MM.1S (cell line): ENCODE measurements around the gene GLP1R.

Experiments used
- DNase-seq: peaks from one replicate; pipeline ENCODE4 v3.0.0-alpha.2; 2015
- H2AFZ ChIP-seq: fragments of 300-600 bp; sonication (generic); 2 replicates; pipeline ENCODE4 v1.6.0; 2016; ENCODE audit warnings: antibody characterized with exemption, low read length
- H3F3A ChIP-seq: fragments of 300-600 bp; sonication (generic); 2 replicates; pipeline ENCODE4 v1.6.1; 2016; ENCODE audit warnings: mild to moderate bottlenecking, antibody characterized with exemption, low read length, moderate library complexity, mixed read lengths; ENCODE audit not compliant: insufficient read depth
- H3K27ac ChIP-seq: fragments of 300-600 bp; sonication (generic); 2 replicates; pipeline ENCODE4 v1.5.1; 2016; ENCODE audit warnings: mild to moderate bottlenecking, low read length
- H3K27me3 ChIP-seq: fragments of 300-600 bp; sonication (generic); replicated peaks from 2 replicates; pipeline ENCODE4 v1.6.0; 2016; ENCODE audit warnings: low read length; ENCODE audit not compliant: insufficient read depth
- H3K36me3 ChIP-seq: fragments of 300-600 bp; sonication (generic); replicated peaks from 2 replicates; pipeline ENCODE4 v1.6.1; 2016; ENCODE audit warnings: mild to moderate bottlenecking, low read length, mixed read lengths; ENCODE audit not compliant: insufficient read depth
- H3K4me1 ChIP-seq: fragments of 300-600 bp; sonication (generic); 2 replicates; pipeline ENCODE4 v1.6.1; 2016; ENCODE audit warnings: low read length, mixed read lengths
- H3K4me2 ChIP-seq: fragments of 300-600 bp; sonication (generic); 2 replicates; pipeline ENCODE4 v1.6.0; 2016; ENCODE audit warnings: low read depth, low read length
- H3K4me3 ChIP-seq: fragments of 300-600 bp; sonication (generic); 2 replicates; pipeline ENCODE4 v1.5.1; 2016; ENCODE audit warnings: low read length, mixed read lengths
- H3K79me2 ChIP-seq: fragments of 300-600 bp; sonication (generic); 2 replicates; pipeline ENCODE4 v1.6.1; 2016; ENCODE audit warnings: mixed run types, low read length, mixed read lengths
- H3K9ac ChIP-seq: fragments of 300-600 bp; sonication (generic); 2 replicates; pipeline ENCODE4 v1.6.1; 2016; ENCODE audit warnings: low read length, mixed read lengths
- H3K9me2 ChIP-seq: fragments of 300-600 bp; sonication (generic); replicated peaks from 2 replicates; pipeline ENCODE4 v1.6.1; 2016; ENCODE audit warnings: mild to moderate bottlenecking, low read length, mixed read lengths; ENCODE audit not compliant: insufficient read depth
- H3K9me3 ChIP-seq: fragments of 300-600 bp; sonication (generic); replicated peaks from 2 replicates; pipeline ENCODE4 v1.6.1; 2016; ENCODE audit warnings: mild to moderate bottlenecking, low read length, mixed read lengths; ENCODE audit not compliant: insufficient read depth
- H4K20me1 ChIP-seq: fragments of 300-600 bp; sonication (generic); 2 replicates; pipeline ENCODE4 v1.6.1; 2016; ENCODE audit warnings: mild to moderate bottlenecking, low read length, moderate library complexity, mixed read lengths; ENCODE audit not compliant: insufficient read depth
- CTCF ChIP-seq: fragments of 300-600 bp; sonication (generic); IDR thresholded peaks from 2 replicates; pipeline ENCODE4 v1.5.1; 2016; ENCODE audit warnings: antibody characterized with exemption, low read length, mixed read lengths
- EZH2 ChIP-seq: fragments of 300-600 bp; sonication (generic); optimal IDR thresholded peaks from 2 replicates; pipeline ENCODE3; 2017; ENCODE audit warnings: low read depth, mild to moderate bottlenecking, antibody characterized with exemption, low read length, mixed read lengths
- EZH2phosphoT487 ChIP-seq: fragments of 300-600 bp; sonication (generic); IDR thresholded peaks from 2 replicates; pipeline ENCODE4 v1.6.1; 2018; ENCODE audit warnings: antibody characterized with exemption, low read length

The GLP1R gene

GRCh38 chr6:39092124-39092523 is 43.5 kb downstream of the GLP1R start:
- Histone ChIP-seq H3K79me2 (no peaks in the 10 kb centered on the region), H4K20me1 (no peaks in the 10 kb centered on the region), H3K27ac (no peak overlapping the region), H3K4me2 (no peak overlapping the region), H3K4me3 (no peak overlapping the region), H3K27me3 (peaks cover 5% of the 10 kb centered on the region; the same call in 1 of the 2 replicates), H3K4me1 (no peaks in the 10 kb centered on the region), H2AFZ (no peak overlapping the region), H3K9me2 (no peaks in the 10 kb centered on the region), H3F3A (no peaks in the 10 kb centered on the region), H3K9me3 (no peaks in the 10 kb centered on the region), H3K36me3 (no peaks in the 10 kb centered on the region), H3K9ac (no peak overlapping the region)
- no peak for DNase-seq
- TF ChIP-seq CTCF (no peak), EZH2 (no peak), EZH2phosphoT487 (no peak)

GRCh38 chr6:39093149-39093708 is 44.6 kb downstream of the GLP1R start:
- no peaks in the 10 kb centered on the region for H3K4me1 ChIP-seq
- H3K9me2 ChIP-seq, result no peaks in the 10 kb centered on the region
- H3K4me3 ChIP-seq, result no peak overlapping the region
- no peaks in the 10 kb centered on the region for H4K20me1 ChIP-seq
- H3K27me3 ChIP-seq, result no peaks in the 10 kb centered on the region
- no peak overlapping the region for H3K4me2 ChIP-seq
- no peaks in the 10 kb centered on the region for H3K9me3 ChIP-seq
- H3K79me2 ChIP-seq, result no peaks in the 10 kb centered on the region
- no peaks in the 10 kb centered on the region for H3K36me3 ChIP-seq
- no peaks in the 10 kb centered on the region for H3F3A ChIP-seq
- TF ChIP-seq EZH2, result no peak
- TF ChIP-seq EZH2phosphoT487, result no peak
- no peak for TF ChIP-seq CTCF
- H3K27ac ChIP-seq, result no peak overlapping the region
- H3K9ac ChIP-seq, result no peak overlapping the region
- DNase-seq, result no peak
- no peak overlapping the region for H2AFZ ChIP-seq

GRCh38 chr6:39095578-39095977 is 47.0 kb downstream of the GLP1R start:
- no peaks in the 10 kb centered on the region for H3K27me3 ChIP-seq
- no peak overlapping the region for H3K9ac ChIP-seq
- H3K4me2 ChIP-seq, result no peak overlapping the region
- DNase-seq, result no peak
- H3K27ac ChIP-seq, result no peak overlapping the region
- TF ChIP-seq EZH2phosphoT487 (no peak), CTCF (no peak), EZH2 (no peak)
- H3K9me3 ChIP-seq, result no peaks in the 10 kb centered on the region
- H3K4me1 ChIP-seq, result no peaks in the 10 kb centered on the region
- no peak overlapping the region for H2AFZ ChIP-seq
- H4K20me1 ChIP-seq, result no peaks in the 10 kb centered on the region
- H3K79me2 ChIP-seq, result no peaks in the 10 kb centered on the region
- no peaks in the 10 kb centered on the region for H3K9me2 ChIP-seq
- no peak overlapping the region for H3K4me3 ChIP-seq
- no peaks in the 10 kb centered on the region for H3K36me3 ChIP-seq
- no peaks in the 10 kb centered on the region for H3F3A ChIP-seq
